Mucosa of stomach (tissue), 1 donor: ENCODE measurements around the gene SIPA1L2.

Experiments used
- H3K27me3 ChIP-seq: one replicate; pipeline ENCODE4 v1.7.0; 2013; ENCODE audit warnings: mild to moderate bottlenecking, low read length; ENCODE audit not compliant: control insufficient read depth, insufficient read depth
- H3K36me3 ChIP-seq: one replicate; pipeline ENCODE4 v1.7.0; 2013; ENCODE audit warnings: low read length; ENCODE audit not compliant: control insufficient read depth, insufficient read depth
- H3K4me1 ChIP-seq: one replicate; pipeline ENCODE4 v1.7.0; 2013; ENCODE audit warnings: mild to moderate bottlenecking, low read length; ENCODE audit not compliant: control insufficient read depth, insufficient read depth
- H3K4me3 ChIP-seq: one replicate; pipeline ENCODE4 v1.7.0; 2013; ENCODE audit warnings: low read length
- H3K9ac ChIP-seq: one replicate; pipeline ENCODE4 v1.7.0; 2013; ENCODE audit warnings: mild to moderate bottlenecking, low read length, moderate library complexity
- H3K9me3 ChIP-seq: one replicate; pipeline ENCODE4 v1.7.0; 2013; ENCODE audit warnings: mild to moderate bottlenecking, low read length, moderate library complexity; ENCODE audit not compliant: control insufficient read depth
- donor health status: Pancreatic carcinoma.

Gene SIPA1L2

GRCh38 chr1:232641507-232641906 is 11.6 kb upstream of the SIPA1L2 start:
- Histone ChIP-seq H3K4me1 (no peaks in the 10 kb centered on the region), H3K27me3 (no peaks in the 10 kb centered on the region), H3K9ac (no peak overlapping the region), H3K9me3 (no peaks in the 10 kb centered on the region), H3K4me3 (no peak overlapping the region), H3K36me3 (no peaks in the 10 kb centered on the region)

GRCh38 chr1:232636799-232637198 is 6.9 kb upstream of the SIPA1L2 start:
- no peak overlapping the region for H3K9ac ChIP-seq
- no peaks in the 10 kb centered on the region for H3K27me3 ChIP-seq
- H3K9me3 ChIP-seq = no peaks in the 10 kb centered on the region
- H3K36me3 ChIP-seq = no peaks in the 10 kb centered on the region
- peaks cover 9% of the 10 kb centered on the region for H3K4me1 ChIP-seq
- H3K4me3 ChIP-seq = no peak overlapping the region

- no peak overlapping the region for H3K9ac ChIP-seq
- no peak overlapping the region for H3K4me3 ChIP-seq
- no peaks in the 10 kb centered on the region for H3K9me3 ChIP-seq
- H3K27me3 ChIP-seq = no peaks in the 10 kb centered on the region
- no peaks in the 10 kb centered on the region for H3K36me3 ChIP-seq
- peaks cover 9% of the 10 kb centered on the region for H3K4me1 ChIP-seq
These were observed 5.9 kb upstream of the SIPA1L2 start for GRCh38 chr1:232635778-232636356.

- no peaks in the 10 kb centered on the region for H3K36me3 ChIP-seq
- peaks cover 9% of the 10 kb centered on the region for H3K4me1 ChIP-seq
- no peak overlapping the region for H3K4me3 ChIP-seq
- H3K9me3 ChIP-seq = no peaks in the 10 kb centered on the region
- no peaks in the 10 kb centered on the region for H3K27me3 ChIP-seq
- no peak overlapping the region for H3K9ac ChIP-seq
These were observed 5.3 kb upstream of the SIPA1L2 start for GRCh38 chr1:232635279-232635678.

- peaks cover 4% of the 10 kb centered on the region for H3K27me3 ChIP-seq
- H3K36me3 ChIP-seq = no peaks in the 10 kb centered on the region
- no peak overlapping the region for H3K4me3 ChIP-seq
- no peaks in the 10 kb centered on the region for H3K9me3 ChIP-seq
- H3K4me1 ChIP-seq = peaks cover 12% of the 10 kb centered on the region
- no peak overlapping the region for H3K9ac ChIP-seq
These were observed 4.2 kb upstream of the SIPA1L2 start for GRCh38 chr1:232634096-232634495.

DNA sequence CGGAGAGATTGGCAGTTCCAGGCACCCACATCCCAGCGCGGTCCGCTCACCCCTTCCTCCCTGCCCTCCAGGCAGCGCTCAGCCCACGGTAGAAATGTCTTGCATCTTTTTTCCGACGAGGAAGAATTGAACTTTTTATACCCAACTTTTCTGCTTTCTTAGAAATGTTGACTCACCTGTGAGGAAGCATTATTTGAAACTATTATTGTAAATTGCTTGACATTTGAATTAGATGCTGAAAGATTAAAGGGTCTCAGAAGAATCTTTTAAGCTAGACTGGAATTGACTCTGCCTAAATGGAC is 912 bp upstream of the SIPA1L2 start:
- peak overlapping the region; percentile 72 for H3K9ac ChIP-seq
- peaks cover 7% of the 10 kb centered on the region for H3K27me3 ChIP-seq
- peaks cover 14% of the 10 kb centered on the region for H3K4me1 ChIP-seq

DNA sequence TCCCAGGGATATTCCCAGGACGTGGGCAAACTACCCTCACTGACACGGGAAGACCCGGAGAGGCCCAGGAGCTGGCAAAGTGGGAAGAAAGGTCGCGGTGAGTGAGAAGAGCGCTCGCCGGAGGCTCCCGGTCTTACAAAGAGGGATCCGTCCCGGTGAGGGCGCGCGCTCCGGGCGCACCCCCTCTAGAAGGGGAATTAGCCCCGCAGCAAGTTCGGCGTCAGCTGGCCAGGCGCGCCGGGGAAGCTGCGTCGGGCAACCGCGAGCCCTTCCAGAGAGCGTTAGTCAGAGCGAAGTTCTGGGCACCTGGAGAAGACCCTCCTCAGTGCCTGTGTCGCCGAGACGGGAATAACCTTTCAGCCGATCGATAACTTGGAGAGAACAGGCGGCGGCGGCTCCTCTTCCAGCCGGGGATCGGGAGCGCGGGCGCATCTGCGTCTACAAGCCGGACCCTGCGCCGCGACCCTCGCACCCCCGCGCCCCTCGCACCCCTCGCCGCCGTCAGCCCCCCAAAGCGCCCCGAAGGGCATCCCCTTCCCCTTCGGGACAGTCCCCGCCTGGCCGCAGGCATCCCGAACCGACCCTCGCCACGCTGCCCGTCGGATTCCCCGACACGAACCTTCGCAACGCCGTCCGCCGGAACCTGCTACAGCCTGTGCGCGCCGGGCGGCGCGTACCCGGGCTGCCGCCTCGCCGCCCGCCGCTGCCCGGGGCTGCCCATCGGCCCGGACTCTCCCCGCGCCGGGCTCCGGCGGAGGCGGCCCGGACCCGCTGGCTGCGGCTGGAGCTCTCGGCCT is 485 bp downstream of the SIPA1L2 start:
- H3K4me1 ChIP-seq = peaks cover 12% of the 10 kb centered on the region
- peak overlapping the region; percentile 58 for H3K4me3 ChIP-seq
- H3K9me3 ChIP-seq = no peaks in the 10 kb centered on the region
- no peaks in the 10 kb centered on the region for H3K36me3 ChIP-seq
- H3K27me3 ChIP-seq = peaks cover 7% of the 10 kb centered on the region
- peak overlapping the region; percentile 54 for H3K9ac ChIP-seq

More for the DNA sequence above, 912 bp upstream of the SIPA1L2 start:
- Histone ChIP-seq H3K9me3 (no peaks in the 10 kb centered on the region), H3K36me3 (no peaks in the 10 kb centered on the region), H3K4me3 (peak overlapping the region; percentile 32)

- H3K36me3 ChIP-seq = no peaks in the 10 kb centered on the region
- H3K4me1 ChIP-seq = peaks cover 6% of the 10 kb centered on the region
- H3K4me3 ChIP-seq = peak overlapping the region; percentile 58
- peaks cover 7% of the 10 kb centered on the region for H3K27me3 ChIP-seq
- H3K9me3 ChIP-seq = no peaks in the 10 kb centered on the region
- peak overlapping the region; percentile 54 for H3K9ac ChIP-seq
These were observed 1.3 kb downstream of the SIPA1L2 start for GRCh38 chr1:232628335-232629249.

DNA sequence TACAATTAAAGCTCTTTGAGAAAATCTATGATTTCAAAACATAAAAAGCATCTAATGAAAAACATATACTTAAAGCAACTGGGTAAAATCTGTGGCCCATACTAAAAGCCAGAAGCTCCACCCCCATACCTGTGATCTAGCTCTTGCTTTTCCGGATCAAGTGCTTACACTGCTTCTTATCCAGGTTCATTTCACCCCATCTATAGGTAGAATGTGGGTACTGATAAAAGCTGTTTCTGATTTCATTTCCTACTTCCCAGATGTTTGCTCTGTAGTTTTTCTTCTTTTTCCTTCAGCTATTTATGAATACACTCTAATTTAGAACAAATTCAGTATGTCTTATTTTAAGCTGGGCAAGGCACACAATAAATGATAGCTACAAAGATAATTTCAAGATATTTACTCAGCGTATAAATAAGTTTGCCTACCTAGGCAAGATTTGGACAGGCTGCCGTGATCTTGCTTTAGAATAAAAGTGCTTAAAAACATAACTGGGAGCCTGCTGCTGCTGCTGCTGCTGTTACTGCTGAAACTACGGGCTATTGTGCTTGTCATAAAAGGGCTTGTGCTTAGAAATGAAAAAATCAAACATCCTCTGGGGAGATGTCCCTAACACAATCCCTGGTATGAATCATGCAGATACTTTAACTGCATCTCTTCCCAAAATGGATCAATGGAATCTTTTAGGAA is 2.1 kb downstream of the SIPA1L2 start:
- Histone ChIP-seq H3K4me1 (peaks cover 9% of the 10 kb centered on the region), H3K9me3 (no peaks in the 10 kb centered on the region), H3K27me3 (peaks cover 7% of the 10 kb centered on the region), H3K4me3 (no peak overlapping the region), H3K9ac (no peak overlapping the region), H3K36me3 (no peaks in the 10 kb centered on the region)

GRCh38 chr1:232627171-232627570 is 2.8 kb downstream of the SIPA1L2 start:
- no peaks in the 10 kb centered on the region for H3K9me3 ChIP-seq
- no peaks in the 10 kb centered on the region for H3K36me3 ChIP-seq
- H3K27me3 ChIP-seq = peaks cover 7% of the 10 kb centered on the region
- H3K4me1 ChIP-seq = peaks cover 15% of the 10 kb centered on the region
- H3K4me3 ChIP-seq = no peak overlapping the region
- no peak overlapping the region for H3K9ac ChIP-seq

GRCh38 chr1:232626452-232626851 is 3.5 kb downstream of the SIPA1L2 start:
- H3K9ac ChIP-seq = no peak overlapping the region
- peaks cover 16% of the 10 kb centered on the region for H3K4me1 ChIP-seq
- H3K9me3 ChIP-seq = no peaks in the 10 kb centered on the region
- H3K27me3 ChIP-seq = peaks cover 7% of the 10 kb centered on the region
- no peaks in the 10 kb centered on the region for H3K36me3 ChIP-seq
- no peak overlapping the region for H3K4me3 ChIP-seq
